Effector memory CD4-positive, alpha-beta T cell (primary cell): ENCODE data around the gene CAMTA1.

Source experiments
- DNase-seq, 3 donors: peaks; one replicate each; pipeline ENCODE4 v3.0.0-alpha.2; 2020
- H3K27ac ChIP-seq: 2 replicates; pipeline ENCODE4 v1.7.0; 2013; ENCODE audit warnings: mild to moderate bottlenecking, low read length, moderate library complexity; ENCODE audit not compliant: insufficient read depth, poor library complexity, severe bottlenecking
- H3K27me3 ChIP-seq: replicated peaks from 2 replicates; pipeline ENCODE4 v1.7.0; 2013; ENCODE audit warnings: mild to moderate bottlenecking, low read length; ENCODE audit not compliant: insufficient read depth, control insufficient read depth, poor library complexity, severe bottlenecking
- H3K36me3 ChIP-seq: 2 replicates; pipeline ENCODE4 v1.7.0; 2013; ENCODE audit warnings: mild to moderate bottlenecking, low read length, moderate library complexity; ENCODE audit not compliant: control insufficient read depth, insufficient read depth
- H3K4me1 ChIP-seq: 2 replicates; pipeline ENCODE4 v1.7.0; 2013; ENCODE audit warnings: low read length, mild to moderate bottlenecking; ENCODE audit not compliant: control insufficient read depth, insufficient read depth, poor library complexity, severe bottlenecking
- H3K4me3 ChIP-seq: 2 replicates; pipeline ENCODE4 v1.7.0; 2013; ENCODE audit warnings: low read length, low read depth, mild to moderate bottlenecking; ENCODE audit not compliant: insufficient read depth, poor library complexity, severe bottlenecking
- H3K9me3 ChIP-seq: 2 replicates; pipeline ENCODE4 v1.7.0; 2013; ENCODE audit warnings: mild to moderate bottlenecking, low read length, moderate library complexity; ENCODE audit not compliant: control insufficient read depth

Gene CAMTA1

DNA sequence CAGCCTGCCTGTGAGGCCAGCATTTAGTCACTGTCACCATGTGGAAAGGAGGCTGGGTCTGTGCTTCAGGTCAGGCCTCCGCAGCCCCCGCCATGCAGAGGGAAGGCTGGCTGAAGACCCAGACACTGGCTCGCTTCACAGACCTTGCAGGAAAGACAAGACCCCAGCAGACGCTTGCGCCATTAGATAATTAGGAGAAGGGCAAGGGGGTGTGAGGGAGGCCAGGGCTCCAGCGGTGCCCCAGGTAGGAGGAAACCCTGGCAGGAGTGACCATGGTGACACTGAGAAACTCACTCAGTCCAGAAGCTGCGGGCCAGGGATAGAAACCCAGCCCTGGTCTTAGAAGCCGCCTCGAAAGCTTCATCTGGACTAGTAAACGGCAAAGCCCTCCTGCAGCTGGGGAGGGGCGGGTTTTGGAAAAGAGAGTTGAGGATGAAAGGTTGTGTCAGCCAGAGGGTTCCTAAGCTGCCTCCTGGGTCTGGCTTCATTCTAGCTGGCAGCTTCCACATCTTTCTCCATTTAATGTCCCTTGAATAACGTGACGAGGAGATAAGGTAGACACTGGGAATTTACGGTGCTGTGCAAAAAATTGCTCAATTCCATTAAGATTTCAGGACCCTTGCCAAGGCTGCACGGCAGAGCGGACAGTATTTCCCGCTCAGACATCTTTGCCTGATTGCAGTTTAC lies 691.8 kb downstream of the CAMTA1 start:
- Histone ChIP-seq H3K36me3 (no peaks in the 10 kb centered on the region), H3K27ac (no peak overlapping the region), H3K27me3 (no peaks in the 10 kb centered on the region), H3K9me3 (no peaks in the 10 kb centered on the region), H3K4me1 (no peaks in the 10 kb centered on the region), H3K4me3 (no peak overlapping the region)
- DNase-seq = no peak

DNA sequence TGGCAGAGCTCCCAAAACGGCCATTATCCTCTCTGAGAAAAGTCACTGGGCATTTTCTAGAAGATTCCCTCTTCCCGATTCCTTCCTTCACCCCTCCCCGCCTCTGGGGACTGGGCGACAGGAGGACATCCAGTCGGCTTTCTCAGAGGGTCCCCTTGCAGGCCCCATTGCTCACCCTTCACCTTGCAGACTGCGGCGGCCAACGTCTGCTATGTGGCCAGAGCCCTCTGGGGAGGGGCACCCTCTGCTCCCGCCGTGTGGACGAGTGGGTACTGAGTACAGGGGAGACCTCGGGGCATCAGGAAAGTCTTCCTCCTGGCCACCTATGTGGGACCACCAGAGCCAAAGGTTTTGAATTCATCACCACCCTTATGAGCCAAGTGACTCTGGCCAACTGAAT lies 692.3 kb downstream of the CAMTA1 start:
- Histone ChIP-seq H3K4me3 (no peak overlapping the region), H3K27ac (no peak overlapping the region), H3K27me3 (no peaks in the 10 kb centered on the region), H3K36me3 (no peaks in the 10 kb centered on the region), H3K9me3 (no peaks in the 10 kb centered on the region), H3K4me1 (no peaks in the 10 kb centered on the region)
- DNase-seq = no peak

DNA sequence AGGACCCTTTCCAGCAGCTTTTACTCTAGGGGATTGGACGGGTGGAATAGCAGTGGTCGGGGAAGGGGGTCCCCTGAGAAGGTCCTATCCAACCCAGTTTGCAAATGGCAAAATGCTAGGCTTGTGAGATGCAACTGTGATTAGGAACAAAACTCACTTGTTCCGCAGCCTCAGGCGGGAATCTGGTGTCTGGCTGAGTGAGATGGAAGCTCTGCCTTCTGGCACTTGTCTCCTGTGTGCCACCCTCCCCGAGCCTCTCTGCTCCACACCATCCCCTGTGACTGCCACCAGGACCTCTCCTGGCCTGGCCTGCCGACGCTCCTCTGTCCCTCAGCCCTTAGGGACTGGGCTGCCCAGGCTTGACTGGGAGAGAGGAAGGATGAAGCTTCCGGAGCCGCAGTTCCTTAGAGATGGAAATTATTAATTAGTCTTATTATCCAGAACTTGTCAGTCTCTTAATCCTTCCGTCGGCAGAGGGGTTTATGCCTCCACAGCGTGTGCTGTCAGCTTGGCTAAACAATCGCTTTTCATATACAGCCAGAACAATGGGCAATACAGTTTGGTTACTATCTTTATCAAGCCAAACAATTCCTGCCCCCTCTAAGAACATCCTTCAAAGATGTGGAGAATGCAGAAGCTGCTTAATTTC lies 693.0 kb downstream of the CAMTA1 start:
- H3K27me3 ChIP-seq = no peaks in the 10 kb centered on the region

DNA sequence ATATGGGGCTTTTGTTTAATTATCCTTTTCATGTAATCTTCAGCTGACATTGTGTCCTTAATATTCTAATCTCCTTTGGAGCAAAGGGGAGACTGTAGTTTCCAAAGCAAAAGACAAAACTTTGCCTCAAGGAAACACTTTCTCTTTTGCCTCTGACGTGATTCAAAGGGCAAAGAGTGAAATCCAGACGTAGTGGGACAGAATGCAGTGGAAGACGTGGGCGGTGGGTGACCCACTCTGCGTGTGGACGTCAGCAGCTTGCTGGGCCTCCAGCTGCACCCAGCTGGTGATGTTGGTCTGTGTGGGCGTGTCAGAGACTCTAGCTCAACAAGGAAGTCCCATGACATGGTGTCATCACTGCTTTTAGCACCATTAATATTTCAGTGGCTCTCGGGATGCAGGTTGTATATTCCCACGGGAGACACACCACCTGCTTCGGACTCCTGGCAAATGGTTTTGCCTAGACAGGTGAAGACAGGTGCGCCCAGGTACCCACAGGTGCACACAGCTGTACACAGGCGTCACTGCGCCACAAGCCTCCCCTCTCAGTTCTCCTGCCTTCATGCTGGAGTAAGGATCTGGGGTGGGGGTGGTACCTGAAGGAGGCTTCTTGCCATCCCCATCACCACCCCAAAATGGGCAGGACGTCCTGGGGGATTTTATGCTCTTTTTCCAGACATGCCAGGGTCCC lies 693.7 kb downstream of the CAMTA1 start:
- no peaks in the 10 kb centered on the region for H3K27me3 ChIP-seq
- H3K4me1 ChIP-seq = no peaks in the 10 kb centered on the region
- H3K9me3 ChIP-seq = no peaks in the 10 kb centered on the region
- no peak overlapping the region for H3K27ac ChIP-seq
- H3K4me3 ChIP-seq = no peak overlapping the region
- no peaks in the 10 kb centered on the region for H3K36me3 ChIP-seq
- DNase-seq = no peak

More for the DNA sequence above, 693.0 kb downstream of the CAMTA1 start:
- H3K36me3 ChIP-seq = no peaks in the 10 kb centered on the region
- no peak overlapping the region for H3K4me3 ChIP-seq
- no peak for DNase-seq
- H3K9me3 ChIP-seq = no peaks in the 10 kb centered on the region
- no peaks in the 10 kb centered on the region for H3K4me1 ChIP-seq
- H3K27ac ChIP-seq = no peak overlapping the region

DNA sequence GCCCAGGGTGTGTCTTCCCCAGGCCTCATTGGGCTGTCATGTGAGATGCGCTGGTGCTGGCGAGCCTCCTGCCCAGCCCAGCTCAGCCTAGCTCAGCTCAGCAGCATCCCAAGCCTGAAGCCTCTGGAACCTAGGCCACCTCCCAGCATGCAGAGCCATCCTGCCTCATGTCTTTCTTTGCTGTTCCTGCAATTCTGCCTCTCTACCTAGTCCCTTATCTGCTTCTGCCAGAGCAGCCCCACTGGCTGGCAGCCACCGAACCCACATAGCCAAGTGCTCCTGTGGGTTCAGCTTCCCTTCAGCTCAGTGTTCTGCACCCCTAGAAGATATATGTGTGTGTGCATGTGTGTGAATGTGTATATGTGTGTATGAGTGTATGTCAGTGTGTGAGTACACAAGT lies 694.3 kb downstream of the CAMTA1 start:
- DNase-seq = no peak
- H3K27me3 ChIP-seq = no peaks in the 10 kb centered on the region

DNA sequence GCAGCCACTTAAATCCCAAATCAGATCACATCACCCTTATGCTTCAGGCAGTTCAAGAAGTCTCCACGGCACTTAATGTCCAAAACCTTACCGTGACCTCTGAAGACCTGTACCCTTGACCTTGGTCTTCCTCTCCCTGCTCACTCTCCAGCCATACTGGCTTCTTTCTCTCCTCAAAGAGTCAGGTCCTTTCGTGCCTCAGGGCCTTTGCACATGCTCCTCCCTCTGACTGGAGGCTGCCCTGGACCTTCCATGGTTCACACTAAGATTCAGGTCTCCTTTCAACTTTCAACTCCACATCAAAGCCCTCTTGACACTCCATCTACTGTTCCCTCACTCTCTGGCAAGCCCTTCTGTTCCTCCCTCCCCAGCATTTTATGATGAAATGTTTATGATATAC lies 695.9 kb downstream of the CAMTA1 start:
- no peak overlapping the region for H3K4me3 ChIP-seq
- DNase-seq = no peak
- no peak overlapping the region for H3K27ac ChIP-seq
- no peaks in the 10 kb centered on the region for H3K9me3 ChIP-seq
- no peaks in the 10 kb centered on the region for H3K4me1 ChIP-seq
- H3K36me3 ChIP-seq = no peaks in the 10 kb centered on the region
- no peaks in the 10 kb centered on the region for H3K27me3 ChIP-seq

More for the DNA sequence above, 694.3 kb downstream of the CAMTA1 start:
- H3K36me3 ChIP-seq = no peaks in the 10 kb centered on the region
- no peaks in the 10 kb centered on the region for H3K9me3 ChIP-seq
- H3K4me3 ChIP-seq = no peak overlapping the region
- no peaks in the 10 kb centered on the region for H3K4me1 ChIP-seq
- no peak overlapping the region for H3K27ac ChIP-seq

DNA sequence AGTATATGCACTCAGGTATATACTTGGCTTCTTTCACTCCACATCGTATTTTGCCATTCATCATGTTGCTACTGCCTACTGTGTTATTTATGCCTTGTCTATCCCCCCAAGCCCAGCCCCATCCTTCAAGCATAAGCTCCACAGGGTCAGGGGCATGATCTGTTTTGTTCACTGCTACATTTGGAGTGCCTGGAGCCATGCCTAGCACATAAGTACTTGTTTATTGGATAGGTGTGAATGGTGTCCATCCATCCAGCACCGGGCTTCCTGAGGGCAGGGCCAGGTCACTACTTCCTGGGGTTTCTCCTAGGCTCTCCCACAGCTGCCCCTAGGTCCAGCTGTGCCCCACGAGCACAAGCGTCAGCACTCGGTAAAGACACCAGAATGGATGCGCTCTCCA lies 696.8 kb downstream of the CAMTA1 start:
- H3K27me3 ChIP-seq = no peaks in the 10 kb centered on the region
- H3K4me1 ChIP-seq = no peaks in the 10 kb centered on the region
- H3K36me3 ChIP-seq = no peaks in the 10 kb centered on the region
- no peak overlapping the region for H3K27ac ChIP-seq
- no peaks in the 10 kb centered on the region for H3K9me3 ChIP-seq
- DNase-seq = no peak
- no peak overlapping the region for H3K4me3 ChIP-seq

DNA sequence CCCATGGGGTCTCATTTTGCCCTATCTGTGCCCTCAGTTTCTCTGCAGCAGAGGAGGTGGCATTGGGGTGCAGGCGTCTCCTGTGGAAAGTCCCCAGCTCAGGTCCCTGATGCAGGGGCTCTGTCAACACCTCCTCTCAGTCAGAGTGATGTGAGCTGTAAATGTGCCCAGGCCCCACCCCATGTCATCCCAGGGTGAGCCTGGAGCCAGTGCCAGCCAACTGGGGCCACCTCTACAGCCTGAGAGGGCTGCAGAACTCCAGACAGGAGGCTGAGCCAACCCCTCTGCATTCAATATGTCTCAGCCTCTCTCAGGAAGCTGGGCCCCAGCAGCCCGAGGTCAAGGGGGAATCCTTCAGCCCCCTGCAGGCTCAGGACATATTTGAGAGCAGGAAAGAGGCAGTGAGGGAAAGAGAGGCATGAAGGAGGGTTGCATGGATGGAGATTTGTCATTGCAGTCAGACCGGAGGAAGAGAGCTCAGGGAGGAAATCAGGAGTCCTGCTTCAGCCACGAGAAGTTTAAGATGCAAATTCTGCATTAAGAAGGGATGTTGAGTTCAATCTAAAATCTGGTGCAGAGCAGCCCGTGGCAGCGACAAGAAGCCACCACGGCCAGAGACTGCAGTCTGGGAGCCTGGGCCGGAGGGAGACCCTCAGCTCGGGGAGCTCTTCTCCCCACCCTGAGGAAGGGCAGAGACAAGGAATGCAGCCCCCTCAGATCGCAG lies 697.7 kb downstream of the CAMTA1 start:
- H3K9me3 ChIP-seq = no peaks in the 10 kb centered on the region
- H3K27me3 ChIP-seq = no peaks in the 10 kb centered on the region
- H3K36me3 ChIP-seq = no peaks in the 10 kb centered on the region
- no peaks in the 10 kb centered on the region for H3K4me1 ChIP-seq
- no peak for DNase-seq
- H3K4me3 ChIP-seq = no peak overlapping the region
- no peak overlapping the region for H3K27ac ChIP-seq

DNA sequence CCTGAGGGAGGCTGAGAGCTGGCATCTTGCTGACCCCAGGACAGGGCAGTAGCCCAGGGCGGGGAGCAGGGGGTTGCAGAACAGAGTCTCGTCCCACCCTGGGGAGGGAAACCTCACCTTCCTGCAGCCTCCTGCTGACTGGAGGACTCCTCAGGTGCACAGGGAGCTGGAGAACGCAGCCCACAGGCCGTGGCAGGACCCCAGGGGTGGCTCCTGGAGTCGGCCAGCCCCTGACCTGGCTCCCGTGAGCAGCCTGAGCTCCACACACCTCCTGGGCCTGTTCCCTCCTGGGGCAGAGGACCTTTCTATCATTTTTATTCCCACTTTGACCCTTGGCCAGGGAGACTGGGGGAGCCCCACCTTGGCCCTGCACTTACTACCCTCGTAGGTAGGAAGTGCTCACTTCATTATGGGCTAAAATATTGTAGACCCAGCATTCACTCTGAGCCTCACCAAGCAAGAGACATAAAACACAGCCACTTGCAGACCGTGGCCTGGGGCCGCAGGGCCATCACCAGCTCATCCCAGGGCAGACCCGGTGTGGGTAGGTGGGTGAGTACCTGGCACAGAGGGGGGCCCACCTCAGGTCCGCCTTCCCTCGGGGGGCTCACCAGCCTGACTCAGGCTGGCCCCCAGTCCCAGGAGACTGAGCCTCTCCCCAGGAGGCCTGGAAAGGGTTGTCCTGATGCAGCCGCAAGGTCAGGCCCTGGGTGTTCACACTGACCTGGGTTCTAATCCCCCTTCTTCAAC lies 698.6 kb downstream of the CAMTA1 start:
- DNase-seq = no peak
- no peaks in the 10 kb centered on the region for H3K4me1 ChIP-seq
- no peak overlapping the region for H3K27ac ChIP-seq
- H3K27me3 ChIP-seq = no peaks in the 10 kb centered on the region
- H3K4me3 ChIP-seq = no peak overlapping the region
- no peaks in the 10 kb centered on the region for H3K9me3 ChIP-seq
- no peaks in the 10 kb centered on the region for H3K36me3 ChIP-seq
